SU-DHL-6 (cell line): Measurements from ENCODE around the gene DCDC1.

Experiments
- H2AFZ ChIP-seq: fragments of 200-600 bp; sonication (generic); 2 replicates; pipeline ENCODE4 v1.6.1; 2014; ENCODE audit warnings: low read depth, mild to moderate bottlenecking, moderate library complexity, mixed read lengths, antibody characterized with exemption, low read length; ENCODE audit not compliant: severe bottlenecking
- H3F3A ChIP-seq: fragments of 200-600 bp; shearing (Covaris generic); 2 replicates; pipeline ENCODE4 v1.6.0; 2016; ENCODE audit warnings: antibody characterized with exemption, mild to moderate bottlenecking; ENCODE audit not compliant: insufficient read depth
- H3K27ac ChIP-seq: fragments of 200-600 bp; sonication (generic); 2 replicates; pipeline ENCODE4 v1.5.1; 2016; ENCODE audit warnings: low read depth, mild to moderate bottlenecking, low read length, moderate library complexity, mixed read lengths
- H3K27me3 ChIP-seq: fragments of 200-600 bp; sonication (generic), shearing (Covaris generic); 2 replicates; pipeline ENCODE4 v1.6.0; 2014; ENCODE audit warnings: mild to moderate bottlenecking, low read length
- H3K36me3 ChIP-seq: fragments of 200-600 bp; sonication (generic); 2 replicates; pipeline ENCODE4 v1.6.1; 2014; ENCODE audit warnings: mild to moderate bottlenecking, low read length, mixed read lengths
- H3K4me2 ChIP-seq: fragments of 300-600, 200-600 bp; shearing (Covaris generic), sonication (generic); 2 replicates; pipeline ENCODE4 v1.6.0; 2014; ENCODE audit warnings: low read length, low read depth, mild to moderate bottlenecking; ENCODE audit not compliant: poor library complexity, severe bottlenecking
- H3K4me3 ChIP-seq: fragments of 200-600 bp; sonication (generic); 2 replicates; pipeline ENCODE4 v1.5.1; 2014; ENCODE audit warnings: antibody characterized with exemption, low read length, mild to moderate bottlenecking, mixed read lengths; ENCODE audit not compliant: insufficient read depth, poor library complexity, severe bottlenecking
- H3K79me2 ChIP-seq: fragments of 200-600 bp; sonication (generic); 2 replicates; pipeline ENCODE4 v1.6.1; 2014; ENCODE audit warnings: mild to moderate bottlenecking, low read length, moderate library complexity; ENCODE audit not compliant: insufficient read depth
- H3K9ac ChIP-seq: fragments of 200-600 bp; sonication (generic); 2 replicates; pipeline ENCODE4 v1.7.0; 2014; ENCODE audit warnings: mild to moderate bottlenecking, low read length
- H3K9me2 ChIP-seq: fragments of 200-600 bp; sonication (generic); replicated peaks from 2 replicates; pipeline ENCODE4 v1.6.1; 2014; ENCODE audit warnings: low read length; ENCODE audit not compliant: insufficient read depth
- H3K9me3 ChIP-seq: fragments of 200-600 bp; sonication (generic); 2 replicates; pipeline ENCODE4 v1.6.1; 2014; ENCODE audit warnings: low read length, mixed read lengths; ENCODE audit not compliant: insufficient read depth
- H4K20me1 ChIP-seq: fragments of 200-600 bp; sonication (generic); 2 replicates; pipeline ENCODE4 v1.6.1; 2014; ENCODE audit warnings: low read depth, mild to moderate bottlenecking, antibody characterized with exemption, low read length, moderate library complexity, mixed read lengths
- EZH2phosphoT487 ChIP-seq: fragments of 200-600 bp; sonication (generic), shearing (Covaris generic); conservative IDR thresholded peaks from 2 replicates; pipeline ENCODE4 v1.6.1; 2018; ENCODE audit warnings: mild to moderate bottlenecking, antibody characterized with exemption, low read length, moderate library complexity, mixed read lengths
- TF ChIP-seq, protein P1 (sequence below): fragments of 200-600 bp; sonication (generic); IDR thresholded peaks from one replicate; pipeline ENCODE4 v1.5.1; 2017; ENCODE audit warnings: antibody characterized with exemption, mild to moderate bottlenecking, low read length, moderate library complexity; ENCODE audit not compliant: insufficient read depth, poor library complexity, severe bottlenecking

Gene DCDC1

DNA sequence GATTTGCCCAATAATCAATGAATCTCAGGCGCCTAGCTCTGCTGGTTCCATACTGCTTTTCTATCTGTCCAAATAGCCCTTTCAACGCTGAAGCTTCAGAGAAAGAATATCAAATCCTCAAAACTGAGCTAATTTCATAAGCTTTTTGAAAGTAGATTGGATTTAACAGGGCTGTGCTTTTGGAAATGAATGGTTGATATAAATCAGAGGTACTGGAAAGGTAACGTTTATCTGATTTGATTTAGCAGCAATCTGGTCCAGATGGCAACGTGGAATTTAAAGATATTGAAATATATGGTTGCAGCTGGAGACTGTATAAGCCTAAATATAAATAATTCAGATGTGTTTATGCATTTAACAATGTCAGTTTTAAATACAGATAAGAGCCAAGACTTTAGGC is 553.9 kb downstream of the DCDC1 start:
- H3F3A ChIP-seq: no peaks in the 10 kb centered on the region
- TF ChIP-seq, protein P1, sequence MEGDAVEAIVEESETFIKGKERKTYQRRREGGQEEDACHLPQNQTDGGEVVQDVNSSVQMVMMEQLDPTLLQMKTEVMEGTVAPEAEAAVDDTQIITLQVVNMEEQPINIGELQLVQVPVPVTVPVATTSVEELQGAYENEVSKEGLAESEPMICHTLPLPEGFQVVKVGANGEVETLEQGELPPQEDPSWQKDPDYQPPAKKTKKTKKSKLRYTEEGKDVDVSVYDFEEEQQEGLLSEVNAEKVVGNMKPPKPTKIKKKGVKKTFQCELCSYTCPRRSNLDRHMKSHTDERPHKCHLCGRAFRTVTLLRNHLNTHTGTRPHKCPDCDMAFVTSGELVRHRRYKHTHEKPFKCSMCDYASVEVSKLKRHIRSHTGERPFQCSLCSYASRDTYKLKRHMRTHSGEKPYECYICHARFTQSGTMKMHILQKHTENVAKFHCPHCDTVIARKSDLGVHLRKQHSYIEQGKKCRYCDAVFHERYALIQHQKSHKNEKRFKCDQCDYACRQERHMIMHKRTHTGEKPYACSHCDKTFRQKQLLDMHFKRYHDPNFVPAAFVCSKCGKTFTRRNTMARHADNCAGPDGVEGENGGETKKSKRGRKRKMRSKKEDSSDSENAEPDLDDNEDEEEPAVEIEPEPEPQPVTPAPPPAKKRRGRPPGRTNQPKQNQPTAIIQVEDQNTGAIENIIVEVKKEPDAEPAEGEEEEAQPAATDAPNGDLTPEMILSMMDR: no peak
- no peak for TF ChIP-seq EZH2phosphoT487
- H3K27me3 ChIP-seq: no peaks in the 10 kb centered on the region
- H3K79me2 ChIP-seq: no peaks in the 10 kb centered on the region
- H3K9me3 ChIP-seq: no peaks in the 10 kb centered on the region
- no peak overlapping the region for H3K9ac ChIP-seq
- no peaks in the 10 kb centered on the region for H3K9me2 ChIP-seq
- H3K27ac ChIP-seq: no peak overlapping the region
- no peaks in the 10 kb centered on the region for H3K36me3 ChIP-seq
- H4K20me1 ChIP-seq: no peaks in the 10 kb centered on the region
- H2AFZ ChIP-seq: no peak overlapping the region
- no peak overlapping the region for H3K4me3 ChIP-seq
- H3K4me2 ChIP-seq: no peak overlapping the region

DNA sequence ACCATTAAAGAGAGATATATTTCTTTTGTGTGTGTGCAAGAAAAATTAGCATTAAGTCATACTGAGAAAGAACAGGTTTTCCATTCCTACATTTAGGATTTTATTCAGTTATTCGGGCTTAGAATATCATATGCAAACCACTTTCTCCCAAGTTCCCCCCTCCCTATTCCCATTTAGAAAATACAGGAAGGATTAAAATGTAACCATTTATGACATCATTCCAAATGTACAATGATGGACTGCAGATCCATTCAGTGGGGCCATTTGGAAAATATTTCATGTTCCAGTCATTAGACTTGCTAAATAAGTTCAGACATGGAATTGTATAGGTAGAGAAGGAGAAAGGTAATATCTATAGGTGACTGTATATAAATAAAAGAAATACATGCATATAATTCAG is 554.8 kb downstream of the DCDC1 start:
- H3K79me2 ChIP-seq: no peaks in the 10 kb centered on the region
- H3F3A ChIP-seq: no peaks in the 10 kb centered on the region
- no peaks in the 10 kb centered on the region for H3K27me3 ChIP-seq
- H3K9me2 ChIP-seq: no peaks in the 10 kb centered on the region
- H3K27ac ChIP-seq: no peak overlapping the region
- H3K9ac ChIP-seq: no peak overlapping the region
- H3K36me3 ChIP-seq: no peaks in the 10 kb centered on the region
- no peak overlapping the region for H2AFZ ChIP-seq
- no peaks in the 10 kb centered on the region for H3K9me3 ChIP-seq
- no peak overlapping the region for H3K4me3 ChIP-seq
- TF ChIP-seq, protein P1: no peak
- no peak for TF ChIP-seq EZH2phosphoT487
- no peaks in the 10 kb centered on the region for H4K20me1 ChIP-seq
- no peak overlapping the region for H3K4me2 ChIP-seq
